Hepatocyte (in vitro differentiated cells): ENCODE measurements around the gene DHRS2. TPM values are rescaled to one million over a fixed set of nuclear protein-coding genes. Genes with fewer than 3 reads are reported as not detected.
"Not testable (repeated sequence)": the region's sequence is repeated elsewhere in the genome, so short reads cannot be mapped to it uniquely, and the experiment has no call there.

Experiments used
- DNase-seq: peaks from one replicate; pipeline ENCODE4 v3.0.0-alpha.2; 2016; ENCODE audit warnings: low spot score
- H2AFZ ChIP-seq: fragments of 200-600 bp; sonication (generic); 2 replicates; pipeline ENCODE4 v1.6.0; 2016; ENCODE audit warnings: antibody characterized with exemption, mild to moderate bottlenecking
- H3K27ac ChIP-seq: fragments of 200-600 bp; sonication (generic); 2 replicates; pipeline ENCODE4 v1.5.1; 2016; ENCODE audit warnings: mild to moderate bottlenecking
- H3K27me3 ChIP-seq: fragments of 200-600 bp; sonication (generic); 2 replicates; pipeline ENCODE4 v1.6.1; 2016
- H3K36me3 ChIP-seq: fragments of 200-600 bp; sonication (generic); replicated peaks from 2 replicates; pipeline ENCODE4 v1.5.1; 2016; ENCODE audit warnings: low read depth; ENCODE audit not compliant: insufficient read depth
- H3K4me1 ChIP-seq: fragments of 200-600 bp; sonication (generic); 2 replicates; pipeline ENCODE4 v1.5.1; 2016; ENCODE audit warnings: mild to moderate bottlenecking, moderate library complexity; ENCODE audit not compliant: insufficient read depth
- H3K4me2 ChIP-seq: fragments of 200-600 bp; sonication (generic); 2 replicates; pipeline ENCODE4 v1.6.0; 2016
- H3K4me3 ChIP-seq: fragments of 200-600 bp; sonication (generic); 2 replicates; pipeline ENCODE4 v1.5.1; 2016; ENCODE audit warnings: mild to moderate bottlenecking
- H3K79me2 ChIP-seq: fragments of 200-600 bp; sonication (generic); 2 replicates; pipeline ENCODE4 v1.6.0; 2017; ENCODE audit warnings: mild to moderate bottlenecking
- H3K9me2 ChIP-seq: fragments of 200-600 bp; sonication (generic); replicated peaks from 2 replicates; pipeline ENCODE4 v1.6.0; 2017; ENCODE audit warnings: mild to moderate bottlenecking; ENCODE audit not compliant: insufficient read depth
- H3K9me3 ChIP-seq: fragments of 200-600 bp; sonication (generic); 2 replicates; pipeline ENCODE4 v1.5.1; 2016; ENCODE audit warnings: low read depth, mild to moderate bottlenecking
- H4K20me1 ChIP-seq: fragments of 200-600 bp; sonication (generic); 2 replicates; pipeline ENCODE4 v1.6.0; 2016; ENCODE audit warnings: mild to moderate bottlenecking; ENCODE audit not compliant: insufficient read depth, poor library complexity, severe bottlenecking
- CTCF ChIP-seq: fragments of 200-600 bp; sonication (generic); IDR thresholded peaks from 2 replicates; pipeline ENCODE4 v1.5.1; 2016; ENCODE audit warnings: antibody characterized with exemption, mild to moderate bottlenecking; ENCODE audit not compliant: poor library complexity
- EZH2 ChIP-seq: fragments of 200-600 bp; sonication (generic); IDR thresholded peaks from 2 replicates; pipeline ENCODE4 v1.6.1; 2016; ENCODE audit warnings: antibody characterized with exemption, mild to moderate bottlenecking, borderline replicate concordance
- EZH2phosphoT487 ChIP-seq: fragments of 200-600 bp; sonication (generic); IDR thresholded peaks from one replicate; pipeline ENCODE4 v1.6.1; 2018; ENCODE audit warnings: antibody characterized with exemption, mild to moderate bottlenecking, low read depth, moderate library complexity; ENCODE audit not compliant: unreplicated experiment, severe bottlenecking
- WGBS: methylation state at CpG from one replicate; pipeline ENCODE4 v1.1.6; 2016; ENCODE audit warnings: low lambda C conversion rate; ENCODE audit errors: missing lambda C conversion rate; 5-methylcytosine and 5-hydroxymethylcytosine counted together
- polyA plus RNA-seq: library from polyadenylated mRNA; unstranded; fragments of >200 nt; fragmentation: Nextera tagmentation; extraction: Ambion mirVana; gene quantifications from 2 replicates; pipeline ENCODE4 v1.2.1, GENCODE V29; 2016
- total RNA-seq: library from RNA; depleted of rRNA; stranded (reverse); fragments of >200 nt; gene quantifications from 2 replicates; pipeline ENCODE4 v1.2.3, GENCODE V29; 2014

DHRS2 gene
- total and polyA plus RNA-seq, 2 experiments from 2014 or later, result 10.4 to 14.2 TPM

- H3K79me2 ChIP-seq, result no peaks in the 10 kb centered on the region
- WGBS, result 71% methylated on average over 4 of the region's 4 CpGs
- H3K27me3 ChIP-seq, result no peaks in the 10 kb centered on the region
- no peaks in the 10 kb centered on the region for H3K9me2 ChIP-seq
- H3K36me3 ChIP-seq, result no peaks in the 10 kb centered on the region
- H2AFZ ChIP-seq, result no peak overlapping the region
- H3K4me1 ChIP-seq, result no peaks in the 10 kb centered on the region
- no peak for DNase-seq
- no peak overlapping the region for H3K27ac ChIP-seq
- H4K20me1 ChIP-seq, result no peaks in the 10 kb centered on the region
- H3K4me3 ChIP-seq, result no peak overlapping the region
- TF ChIP-seq EZH2, result no peak
- no peak for TF ChIP-seq CTCF
- TF ChIP-seq EZH2phosphoT487, result no peak
- H3K9me3 ChIP-seq, result no peaks in the 10 kb centered on the region
- H3K4me2 ChIP-seq, result no peak overlapping the region
These were observed 39.7 kb downstream of the DHRS2 start for GRCh38 chr14:23675906-23676305.

- no peaks in the 10 kb centered on the region for H3K79me2 ChIP-seq
- H3K36me3 ChIP-seq, result no peaks in the 10 kb centered on the region
- DNase-seq, result no peak
- no peaks in the 10 kb centered on the region for H3K27me3 ChIP-seq
- H3K9me3 ChIP-seq, result no peaks in the 10 kb centered on the region
- H3K9me2 ChIP-seq, result no peaks in the 10 kb centered on the region
- no peak overlapping the region for H3K27ac ChIP-seq
- no peak overlapping the region for H3K4me3 ChIP-seq
- 72% methylated on average over 1 of the region's 1 CpG for WGBS
- H3K4me2 ChIP-seq, result no peak overlapping the region
- H2AFZ ChIP-seq, result no peak overlapping the region
- H4K20me1 ChIP-seq, result no peaks in the 10 kb centered on the region
- TF ChIP-seq EZH2phosphoT487 (no peak), EZH2 (no peak), CTCF (no peak)
- H3K4me1 ChIP-seq, result no peaks in the 10 kb centered on the region
These were observed 45.2 kb downstream of the DHRS2 start for GRCh38 chr14:23681337-23681736.

GRCh38 chr14:23689709-23690514 is 53.7 kb downstream of the DHRS2 start:
- not testable (repeated sequence) for H2AFZ ChIP-seq, H3K9me3 ChIP-seq, H4K20me1 ChIP-seq, H3K36me3 ChIP-seq, H3K9me2 ChIP-seq, H3K27ac ChIP-seq, H3K79me2 ChIP-seq, H3K27me3 ChIP-seq, DNase-seq, H3K4me3 ChIP-seq, H3K4me2 ChIP-seq
- peaks cover 14% of the 10 kb centered on the region for H3K4me1 ChIP-seq
- 78% methylated on average over 3 of the region's 3 CpGs for WGBS

GRCh38 chr14:23692416-23692815 is 56.3 kb downstream of the DHRS2 start:
- H3K27me3 ChIP-seq, result no peaks in the 10 kb centered on the region
- H3K4me2 ChIP-seq, result no peak overlapping the region
- no peak overlapping the region for H3K4me3 ChIP-seq
- H3K27ac ChIP-seq, result no peak overlapping the region
- peaks cover 24% of the 10 kb centered on the region for H3K4me1 ChIP-seq
- no peaks in the 10 kb centered on the region for H3K36me3 ChIP-seq
- H4K20me1 ChIP-seq, result no peaks in the 10 kb centered on the region
- WGBS, result 81% methylated on average over 1 of the region's 1 CpG
- no peaks in the 10 kb centered on the region for H3K9me3 ChIP-seq
- H3K79me2 ChIP-seq, result no peaks in the 10 kb centered on the region
- TF ChIP-seq CTCF, result no peak
- no peak for TF ChIP-seq EZH2phosphoT487
- TF ChIP-seq EZH2, result no peak
- no peaks in the 10 kb centered on the region for H3K9me2 ChIP-seq
- no peak for DNase-seq
- H2AFZ ChIP-seq, result no peak overlapping the region
